Mesothelial cell of epicardium (in vitro differentiated cells): ENCODE data around the gene PARN. TPM values are rescaled to one million over a fixed set of nuclear protein-coding genes. Genes with fewer than 3 reads are reported as not detected.

Source experiments
- DNase-seq, 2 experiments: peaks; one replicate each; pipeline ENCODE4 v3.0.0; 2021; ENCODE audit warnings: low spot score in 2 of 2; ENCODE audit not compliant: unreplicated experiment in 2 of 2
- H3K27ac Mint-ChIP-seq: 2 replicates; pipeline ENCODE4 v1.8.0; 2021; ENCODE audit warnings: mixed read lengths
- H3K27me3 Mint-ChIP-seq: 2 replicates; pipeline ENCODE4 v1.8.0; 2021; ENCODE audit warnings: low read depth, mixed read lengths
- H3K36me3 Mint-ChIP-seq: 2 replicates; pipeline ENCODE4 v1.8.0; 2021; ENCODE audit warnings: mixed read lengths
- H3K4me1 Mint-ChIP-seq: 2 replicates; pipeline ENCODE4 v1.8.0; 2021; ENCODE audit warnings: mixed read lengths
- H3K4me3 Mint-ChIP-seq: 2 replicates; pipeline ENCODE4 v1.8.0; 2021; ENCODE audit warnings: mild to moderate bottlenecking, moderate library complexity, mixed read lengths
- H3K9me3 Mint-ChIP-seq: 2 replicates; pipeline ENCODE4 v1.8.0; 2021; ENCODE audit warnings: mixed read lengths
- CTCF ChIP-seq: fragments of 200-600 bp; sonication (generic); IDR thresholded peaks from one replicate; pipeline ENCODE4 v1.5.0; 2021; ENCODE audit warnings: antibody characterized with exemption; ENCODE audit not compliant: unreplicated experiment
- total RNA-seq: library from RNA; stranded (reverse); gene quantifications from 3 replicates; pipeline ENCODE4 v1.2.1, GENCODE V29; 2021

Gene PARN
- total RNA-seq, 1 donor from 2014 or later: 35.6 TPM

GRCh38 chr16:14669776-14670175 lies 39.7 kb upstream of the PARN start:
- no peak for TF ChIP-seq CTCF
- no peak for DNase-seq
- Mint-ChIP-seq H3K27ac (no peak overlapping the region), H3K4me1 (no peaks in the 10 kb centered on the region), H3K36me3 (peaks cover 23% of the 10 kb centered on the region), H3K9me3 (peaks cover 4% of the 10 kb centered on the region), H3K27me3 (peaks cover 2% of the 10 kb centered on the region), H3K4me3 (no peak overlapping the region)

DNA sequence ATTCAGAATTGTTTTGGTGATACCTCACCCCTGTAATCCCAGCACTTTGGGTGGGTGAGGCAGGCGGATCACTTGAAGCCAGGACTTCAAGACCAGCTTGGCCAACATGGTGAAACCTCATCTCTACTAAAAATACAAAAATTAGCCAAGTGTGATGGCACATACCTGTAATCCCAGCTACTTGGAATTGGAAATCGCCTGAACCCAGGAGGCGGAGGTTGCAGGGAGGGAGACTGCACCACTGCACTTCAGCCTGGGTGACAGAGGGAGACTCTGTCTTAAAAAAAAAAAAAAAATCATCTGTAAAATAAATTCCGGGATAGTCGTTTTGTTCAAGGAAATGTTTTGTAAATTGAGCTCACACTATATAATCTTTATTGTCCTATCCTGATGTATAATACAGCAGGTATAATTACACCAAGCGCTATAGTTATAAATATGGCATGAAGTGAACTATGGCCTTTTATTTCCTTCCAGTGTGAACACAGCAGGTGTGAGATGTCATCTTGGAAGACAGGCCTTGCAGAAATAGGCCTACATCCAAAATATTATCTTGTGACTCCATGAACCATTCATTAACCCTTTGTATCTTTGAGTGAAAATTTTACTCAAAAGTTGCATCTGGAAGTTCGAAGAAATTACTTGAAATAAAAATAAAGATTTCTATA lies 38.6 kb upstream of the PARN start:
- no peak for DNase-seq
- Mint-ChIP-seq H3K9me3 (no peaks in the 10 kb centered on the region), H3K27me3 (no peaks in the 10 kb centered on the region), H3K4me3 (no peak overlapping the region), H3K36me3 (peaks cover 26% of the 10 kb centered on the region), H3K4me1 (no peaks in the 10 kb centered on the region), H3K27ac (no peak overlapping the region)
- TF ChIP-seq CTCF: no peak

GRCh38 chr16:14667347-14668266 lies 37.5 kb upstream of the PARN start:
- H3K4me1 Mint-ChIP-seq: no peaks in the 10 kb centered on the region
- no peaks in the 10 kb centered on the region for H3K27me3 Mint-ChIP-seq
- H3K4me3 Mint-ChIP-seq: no peak overlapping the region
- H3K9me3 Mint-ChIP-seq: no peaks in the 10 kb centered on the region
- no peak overlapping the region for H3K27ac Mint-ChIP-seq
- DNase-seq: no peak
- no peak for TF ChIP-seq CTCF
- H3K36me3 Mint-ChIP-seq: peaks cover 29% of the 10 kb centered on the region

DNA sequence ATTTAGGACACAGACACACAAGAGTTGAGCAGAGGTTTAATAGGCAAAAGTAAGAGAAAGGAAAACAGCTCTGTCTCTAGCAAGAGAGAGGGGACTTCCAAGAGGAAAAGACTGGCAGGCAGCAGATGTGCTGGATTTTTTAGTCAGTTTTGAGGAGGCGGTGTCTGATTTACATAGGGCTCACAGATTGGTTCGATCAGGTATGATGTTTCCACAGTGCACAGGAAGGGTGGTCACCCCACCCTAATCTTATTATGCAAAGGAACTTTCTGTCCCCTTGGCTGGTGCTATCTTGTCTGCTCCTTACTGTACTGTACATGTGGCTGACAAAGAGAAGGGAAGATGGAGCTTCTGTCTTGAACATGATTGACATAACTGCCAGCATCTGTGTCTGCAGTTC lies 28.0 kb upstream of the PARN start:
- Mint-ChIP-seq H3K27ac (no peak overlapping the region), H3K9me3 (no peaks in the 10 kb centered on the region), H3K4me3 (no peak overlapping the region), H3K27me3 (no peaks in the 10 kb centered on the region), H3K4me1 (no peaks in the 10 kb centered on the region), H3K36me3 (peaks cover 24% of the 10 kb centered on the region)
- DNase-seq: no peak
- no peak for TF ChIP-seq CTCF

DNA sequence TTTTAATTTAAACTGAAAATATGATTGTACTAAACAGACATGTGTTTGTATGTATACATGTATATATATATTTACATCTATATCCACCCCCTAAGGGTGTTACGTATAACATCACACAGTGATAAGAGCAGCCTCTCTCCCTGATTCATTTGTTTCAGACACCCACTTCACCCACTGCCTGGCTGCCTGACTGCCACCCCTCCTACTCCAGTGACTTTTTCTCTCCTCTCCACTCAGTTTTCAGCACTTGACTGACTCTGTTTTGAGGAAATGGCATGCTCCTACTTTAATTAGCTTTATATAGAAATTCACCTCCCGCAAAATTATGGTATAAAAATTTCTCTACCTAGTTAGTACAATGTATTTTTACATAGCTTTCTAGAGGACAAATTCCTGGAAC lies 22.7 kb upstream of the PARN start:
- no peaks in the 10 kb centered on the region for H3K4me1 Mint-ChIP-seq
- H3K4me3 Mint-ChIP-seq: no peak overlapping the region
- no peaks in the 10 kb centered on the region for H3K9me3 Mint-ChIP-seq
- no peak overlapping the region for H3K27ac Mint-ChIP-seq
- peaks cover 22% of the 10 kb centered on the region for H3K36me3 Mint-ChIP-seq
- no peak for DNase-seq
- no peak for TF ChIP-seq CTCF
- H3K27me3 Mint-ChIP-seq: no peaks in the 10 kb centered on the region
